Activated CD8-positive, alpha-beta T cell treated with anti-CD3 and anti-CD28 coated beads for 36 hours (primary cell): ENCODE results near the gene BST1. TPM values are rescaled to one million over a fixed set of nuclear protein-coding genes. Genes with fewer than 3 reads are reported as not detected.

Experiments
- ATAC-seq: fragments of 200-7000 bp; cut with Tn5 transposase; one replicate; pipeline ENCODE4 v1.10.0; 2021; ENCODE audit warnings: mild to moderate bottlenecking, moderate library complexity
- CTCF ChIA-PET: fragments of 350-600 bp; sonication (Branson Sonifier 250); formaldehyde crosslinking; loops from one replicate; lab custom pipeline; 2021; ENCODE audit warnings: antibody characterized with exemption; lab: Charles Lee
- POLR2A ChIA-PET: fragments of 350-600 bp; sonication (Branson Sonifier 250); formaldehyde crosslinking; loops from one replicate; lab custom pipeline; 2021; ENCODE audit warnings: antibody characterized with exemption; lab: Charles Lee
- DNase-seq: peaks from one replicate; pipeline ENCODE4 v3.0.0-alpha.2; 2020
- H3K27ac Mint-ChIP-seq: one replicate; pipeline ENCODE4 v1.8.0; 2021; ENCODE audit warnings: mild to moderate bottlenecking, mixed read lengths
- H3K27me3 Mint-ChIP-seq: one replicate; pipeline ENCODE4 v1.8.0; 2021; ENCODE audit warnings: mixed read lengths
- H3K36me3 Mint-ChIP-seq: one replicate; pipeline ENCODE4 v1.8.0; 2021; ENCODE audit warnings: low read depth, mixed read lengths
- H3K4me1 Mint-ChIP-seq: one replicate; pipeline ENCODE4 v1.8.0; 2021; ENCODE audit warnings: low read depth, mixed read lengths
- H3K4me3 Mint-ChIP-seq: one replicate; pipeline ENCODE4 v1.8.0; 2021; ENCODE audit warnings: mild to moderate bottlenecking, moderate library complexity, mixed read lengths
- H3K9me3 Mint-ChIP-seq: one replicate; pipeline ENCODE4 v1.8.0; 2021; ENCODE audit warnings: mixed read lengths
- intact Hi-C: fragments of 100-400 bp; cut with micrococcal nuclease; formaldehyde crosslinking; loops from one replicate; pipeline ENCODE4 v1.10.0; 2022
- total RNA-seq, 2 experiments: library from RNA; stranded (reverse); gene quantifications; one replicate each; pipeline ENCODE4 v1.2.3, GENCODE V29; 2021
- TF ChIP-seq, protein P1 (sequence below): fragments of 200-600 bp; IDR thresholded peaks from one replicate; pipeline ENCODE4 v1.8.0; 2022; ENCODE audit warnings: antibody characterized with exemption, mild to moderate bottlenecking

Gene BST1
- total RNA-seq, 2 experiments from 2014 or later, result 0.20 to 0.65 TPM

- Mint-ChIP-seq H3K36me3 (peaks cover 14% of the 10 kb centered on the region), H3K4me1 (peaks cover under 1% of the 10 kb centered on the region), H3K27ac (no peak overlapping the region), H3K9me3 (no peaks in the 10 kb centered on the region), H3K27me3 (no peaks in the 10 kb centered on the region), H3K4me3 (no peak overlapping the region)
- intact Hi-C loops, result no loop called here
- TF ChIP-seq, protein P1, sequence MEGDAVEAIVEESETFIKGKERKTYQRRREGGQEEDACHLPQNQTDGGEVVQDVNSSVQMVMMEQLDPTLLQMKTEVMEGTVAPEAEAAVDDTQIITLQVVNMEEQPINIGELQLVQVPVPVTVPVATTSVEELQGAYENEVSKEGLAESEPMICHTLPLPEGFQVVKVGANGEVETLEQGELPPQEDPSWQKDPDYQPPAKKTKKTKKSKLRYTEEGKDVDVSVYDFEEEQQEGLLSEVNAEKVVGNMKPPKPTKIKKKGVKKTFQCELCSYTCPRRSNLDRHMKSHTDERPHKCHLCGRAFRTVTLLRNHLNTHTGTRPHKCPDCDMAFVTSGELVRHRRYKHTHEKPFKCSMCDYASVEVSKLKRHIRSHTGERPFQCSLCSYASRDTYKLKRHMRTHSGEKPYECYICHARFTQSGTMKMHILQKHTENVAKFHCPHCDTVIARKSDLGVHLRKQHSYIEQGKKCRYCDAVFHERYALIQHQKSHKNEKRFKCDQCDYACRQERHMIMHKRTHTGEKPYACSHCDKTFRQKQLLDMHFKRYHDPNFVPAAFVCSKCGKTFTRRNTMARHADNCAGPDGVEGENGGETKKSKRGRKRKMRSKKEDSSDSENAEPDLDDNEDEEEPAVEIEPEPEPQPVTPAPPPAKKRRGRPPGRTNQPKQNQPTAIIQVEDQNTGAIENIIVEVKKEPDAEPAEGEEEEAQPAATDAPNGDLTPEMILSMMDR, result no peak
- ATAC-seq (no peak), DNase-seq (no peak)
- POLR2A ChIA-PET, result interaction anchor here (1.4 kb wide), 1 partner anchor 37 kb away, joined by 5 read pairs; no protein-coding TSS in a partner anchor
- CTCF ChIA-PET, result interaction anchor here (1.4 kb wide), 1 partner anchor 114 kb away, joined by 4 read pairs; no protein-coding TSS in a partner anchor
These were observed 11.3 kb upstream of the BST1 start for GRCh38 chr4:15691346-15692135.

DNA sequence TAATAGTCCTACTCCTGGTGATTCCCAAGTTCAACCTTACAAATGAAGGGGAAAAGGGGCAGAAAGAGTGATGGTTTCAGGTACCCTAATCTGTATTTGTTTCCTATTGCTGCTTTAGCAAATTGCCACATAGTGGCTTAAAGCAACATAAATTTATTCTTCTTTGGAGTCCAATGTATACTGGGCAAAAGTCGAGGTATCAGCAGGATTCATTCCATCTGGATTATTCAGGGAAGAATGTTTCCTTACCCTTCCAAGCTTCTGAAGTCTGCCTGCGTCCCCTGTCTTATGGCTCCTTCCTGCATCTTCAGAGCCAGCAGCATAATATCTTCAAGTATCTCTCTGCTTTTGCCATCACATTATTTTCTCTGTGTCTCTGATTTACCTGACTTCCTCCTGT lies 10.3 kb upstream of the BST1 start:
- ChIA-PET CTCF (interaction anchor here (1.4 kb wide), 1 partner anchor 113 kb away, joined by 4 read pairs; no protein-coding TSS in a partner anchor), POLR2A (interaction anchor here (1.4 kb wide), 1 partner anchor 38 kb away, joined by 5 read pairs; no protein-coding TSS in a partner anchor)
- TF ChIP-seq, protein P1, result no peak
- intact Hi-C loops, result no loop called here
- H3K4me1 Mint-ChIP-seq, result no peaks in the 10 kb centered on the region
- H3K4me3 Mint-ChIP-seq, result no peak overlapping the region
- H3K27ac Mint-ChIP-seq, result no peak overlapping the region
- peaks cover 3% of the 10 kb centered on the region for H3K27me3 Mint-ChIP-seq
- peaks cover 4% of the 10 kb centered on the region for H3K36me3 Mint-ChIP-seq
- DNase-seq, result no peak
- H3K9me3 Mint-ChIP-seq, result no peaks in the 10 kb centered on the region
- ATAC-seq, result no peak

- ChIA-PET POLR2A (no interaction called here), CTCF (interaction anchor here (1.1 to 2.8 kb wide), 3 partner anchors 10 to 188 kb away, joined by 3 to 8 read pairs (median 4); partner anchors contain the start of gene FAM200B)
- no peak overlapping the region for H3K27ac Mint-ChIP-seq
- H3K4me1 Mint-ChIP-seq, result no peaks in the 10 kb centered on the region
- TF ChIP-seq, protein P1, result no peak
- H3K27me3 Mint-ChIP-seq, result peaks cover 14% of the 10 kb centered on the region
- no peak for DNase-seq
- ATAC-seq, result no peak
- H3K4me3 Mint-ChIP-seq, result no peak overlapping the region
- no peaks in the 10 kb centered on the region for H3K36me3 Mint-ChIP-seq
- intact Hi-C loops, result no loop called here
- no peaks in the 10 kb centered on the region for H3K9me3 Mint-ChIP-seq
These were observed 8.4 kb upstream of the BST1 start for GRCh38 chr4:15694431-15694830.

GRCh38 chr4:15695240-15695699 lies 7.6 kb upstream of the BST1 start:
- Mint-ChIP-seq H3K4me3 (no peak overlapping the region), H3K27me3 (peaks cover 20% of the 10 kb centered on the region), H3K9me3 (no peaks in the 10 kb centered on the region), H3K27ac (no peak overlapping the region), H3K4me1 (no peaks in the 10 kb centered on the region), H3K36me3 (no peaks in the 10 kb centered on the region)
- ATAC-seq (no peak), DNase-seq (no peak)
- ChIA-PET POLR2A (no interaction called here), CTCF (interaction anchor here (1.2 to 2.8 kb wide), 2 partner anchors 13 to 187 kb away, joined by 4 to 8 read pairs; partner anchors contain the start of gene FAM200B)
- TF ChIP-seq, protein P1, result no peak
- intact Hi-C loops, result no loop called here

DNA sequence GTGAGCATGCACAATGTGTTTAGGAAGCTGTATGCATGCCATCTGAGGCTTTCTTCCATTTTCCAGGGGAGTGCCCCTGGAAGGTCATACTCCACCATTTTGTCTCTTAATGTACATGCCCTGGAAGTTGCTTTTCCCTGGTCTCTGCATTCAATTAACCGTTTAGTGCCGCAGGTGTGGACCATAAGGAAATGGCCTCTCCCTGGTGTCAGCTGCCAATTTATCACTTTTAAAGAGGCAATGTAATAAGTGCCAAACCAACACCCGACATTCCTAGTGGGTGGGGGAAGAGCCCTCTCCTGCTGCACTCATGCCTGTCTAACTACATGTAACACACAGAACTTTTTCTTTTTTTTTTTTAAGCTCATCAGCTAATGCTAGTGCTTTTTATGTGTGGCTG lies 7.1 kb upstream of the BST1 start:
- ATAC-seq, result no peak
- Mint-ChIP-seq H3K36me3 (no peaks in the 10 kb centered on the region), H3K4me3 (no peak overlapping the region), H3K4me1 (no peaks in the 10 kb centered on the region), H3K27me3 (peaks cover 20% of the 10 kb centered on the region), H3K27ac (no peak overlapping the region), H3K9me3 (no peaks in the 10 kb centered on the region)
- intact Hi-C loops, result no loop called here
- TF ChIP-seq, protein P1, result no peak
- DNase-seq, result no peak
- ChIA-PET POLR2A (no interaction called here), CTCF (interaction anchor here (2.8 kb wide), 1 partner anchor 13 kb away, joined by 8 read pairs; the partner anchor contains the start of gene FAM200B)
